ENCODE data around the gene HPS1.

Gene HPS1

DNA sequence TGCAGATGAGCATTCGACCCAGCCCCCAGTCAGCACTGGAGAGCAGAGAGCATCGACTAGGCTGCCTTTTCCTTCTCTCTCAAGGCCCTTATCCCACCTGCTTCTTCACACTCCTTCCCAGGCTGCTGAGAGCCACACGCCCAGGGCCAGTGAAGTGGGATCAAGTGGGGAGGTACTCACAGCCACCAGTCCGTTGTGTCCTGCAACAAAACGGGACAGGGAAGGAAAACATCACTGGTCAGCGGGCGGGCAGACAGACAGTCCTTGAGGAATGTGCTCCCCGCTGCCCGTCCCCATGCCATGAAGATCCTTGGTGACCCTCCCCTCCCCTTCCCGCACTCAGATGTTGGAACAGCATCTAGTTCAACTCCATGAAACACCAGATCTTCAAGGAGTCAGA, 36.0 kb downstream of the HPS1 start:
- no peak for DNase-seq

DNA sequence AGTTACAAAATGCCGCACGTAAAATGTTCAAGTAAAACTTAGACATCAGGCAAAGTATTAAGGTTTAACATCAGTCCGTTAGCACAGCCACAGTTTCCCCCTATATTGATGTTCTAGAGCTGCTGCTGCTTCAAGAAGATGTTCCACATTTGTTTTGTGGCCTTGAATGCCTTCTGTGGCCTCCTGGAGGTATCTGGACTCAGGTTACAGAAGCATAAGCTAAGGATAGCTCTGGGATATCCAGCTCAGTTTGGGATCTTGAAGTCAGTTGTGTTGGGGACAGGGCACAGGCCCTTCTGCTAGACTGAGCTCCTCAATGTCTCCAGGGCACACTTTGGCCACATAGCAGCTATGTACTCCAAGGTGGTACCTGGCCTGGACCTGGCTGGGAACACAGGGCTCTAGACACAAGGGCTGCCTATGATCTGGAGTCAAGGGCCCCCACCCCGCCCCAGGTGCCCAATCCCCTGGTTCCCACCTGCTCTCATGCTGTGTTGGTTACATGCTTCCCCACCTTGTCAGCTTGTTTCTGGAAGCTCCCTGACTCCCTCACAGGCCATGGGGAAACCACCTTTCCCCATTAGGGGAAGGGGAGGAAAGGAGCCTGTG, 36.5 kb downstream of the HPS1 start:
- DNase-seq = no peak

DNA sequence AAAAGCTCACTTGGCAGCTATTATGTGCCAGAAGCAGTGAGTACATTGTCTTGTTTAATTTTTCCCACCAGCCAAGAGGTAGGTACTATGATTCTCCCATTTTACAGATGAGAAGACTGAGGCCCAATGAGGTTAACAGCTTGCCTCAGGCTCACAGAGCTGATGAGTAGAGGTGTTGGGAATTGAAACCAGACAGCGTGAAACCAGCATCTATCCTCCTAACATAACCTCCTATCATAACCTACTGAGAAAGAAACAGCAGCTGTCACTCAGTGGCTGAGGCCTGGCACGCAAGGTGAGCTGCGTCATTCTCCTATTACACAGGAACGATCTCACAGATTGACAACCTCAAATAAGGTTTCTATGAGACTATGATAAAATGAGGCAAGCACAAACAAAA, 37.9 kb downstream of the HPS1 start:
- no peak for DNase-seq

DNA sequence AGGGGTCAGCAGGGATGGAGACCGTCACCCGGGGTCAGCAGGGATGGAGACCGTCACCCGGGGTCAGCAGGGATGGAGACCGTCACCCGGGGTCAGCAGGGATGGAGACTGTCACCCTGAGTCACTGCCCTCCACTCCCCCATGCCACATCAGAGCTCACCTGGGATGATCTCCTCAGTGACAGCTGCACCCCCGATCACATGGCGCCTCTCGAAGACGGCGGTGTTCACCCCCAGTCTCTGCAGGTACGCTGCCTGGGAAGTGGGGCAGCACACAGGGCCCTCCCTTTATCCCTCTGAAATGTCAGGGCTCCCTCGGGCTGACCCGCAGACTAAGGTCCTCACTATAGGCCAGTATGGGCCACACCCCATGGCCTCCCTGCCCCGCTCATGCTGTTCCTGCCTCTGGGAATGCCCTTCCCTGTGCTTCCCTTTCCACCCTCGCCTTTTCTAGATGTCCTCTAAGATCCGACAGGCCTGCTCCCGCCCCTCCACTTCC, 38.9 kb downstream of the HPS1 start:
- no peak for DNase-seq

DNA sequence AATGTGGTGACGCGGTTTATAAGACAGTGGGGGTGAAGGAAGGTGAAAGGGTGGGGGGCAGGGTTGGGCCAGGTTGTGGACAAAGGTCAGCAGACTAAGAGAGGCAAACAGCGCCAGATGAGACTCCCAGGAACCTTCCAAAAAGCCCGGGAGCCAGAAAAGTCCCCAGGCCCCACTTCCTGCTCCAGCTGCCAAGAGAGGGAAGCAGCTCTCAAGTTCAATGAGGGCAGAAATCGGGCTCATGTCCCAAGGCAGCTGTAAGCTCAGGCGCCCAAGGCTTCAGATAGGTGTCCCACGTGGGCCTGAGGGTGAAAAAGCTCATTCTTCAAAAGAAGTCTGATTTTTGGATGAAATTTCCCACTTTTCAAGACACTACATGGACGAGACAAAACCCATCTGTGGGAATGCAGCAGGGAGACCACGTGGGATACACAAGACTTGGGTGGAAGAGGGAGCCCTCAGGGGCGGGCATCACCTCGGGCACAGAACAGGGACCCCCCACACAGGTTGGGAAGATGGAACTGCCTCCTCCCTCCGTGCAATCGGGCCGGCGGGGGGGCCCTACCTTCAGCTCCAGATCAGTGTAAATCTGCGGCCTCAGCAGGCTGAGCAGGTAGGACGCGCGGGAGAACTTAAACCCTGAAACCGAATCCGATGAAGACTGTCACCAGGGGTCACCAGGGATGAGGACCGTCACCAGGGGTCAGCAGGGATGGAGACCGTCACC, 39.6 kb downstream of the HPS1 start:
- no peak for DNase-seq

DNA sequence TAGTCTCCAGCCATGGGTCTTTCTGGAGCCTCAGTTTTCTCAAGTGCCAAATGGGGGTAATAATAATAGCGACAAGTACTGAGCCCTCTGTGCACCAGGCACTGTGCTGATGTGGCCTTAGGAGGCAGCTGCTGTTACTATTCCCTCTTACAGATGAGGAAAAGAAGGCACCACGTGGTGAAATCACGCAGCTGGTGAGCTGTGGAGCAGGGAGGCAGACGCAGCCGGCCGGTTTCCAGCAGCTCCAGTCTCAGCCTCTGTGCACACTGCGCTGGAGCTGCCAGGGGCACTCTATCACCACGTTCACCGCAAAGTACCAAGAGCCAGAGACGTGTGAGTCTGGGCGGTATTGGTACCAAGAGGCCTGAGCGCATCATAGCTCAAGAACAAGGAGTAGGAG, 41.3 kb downstream of the HPS1 start:
- DNase-seq = no peak

DNA sequence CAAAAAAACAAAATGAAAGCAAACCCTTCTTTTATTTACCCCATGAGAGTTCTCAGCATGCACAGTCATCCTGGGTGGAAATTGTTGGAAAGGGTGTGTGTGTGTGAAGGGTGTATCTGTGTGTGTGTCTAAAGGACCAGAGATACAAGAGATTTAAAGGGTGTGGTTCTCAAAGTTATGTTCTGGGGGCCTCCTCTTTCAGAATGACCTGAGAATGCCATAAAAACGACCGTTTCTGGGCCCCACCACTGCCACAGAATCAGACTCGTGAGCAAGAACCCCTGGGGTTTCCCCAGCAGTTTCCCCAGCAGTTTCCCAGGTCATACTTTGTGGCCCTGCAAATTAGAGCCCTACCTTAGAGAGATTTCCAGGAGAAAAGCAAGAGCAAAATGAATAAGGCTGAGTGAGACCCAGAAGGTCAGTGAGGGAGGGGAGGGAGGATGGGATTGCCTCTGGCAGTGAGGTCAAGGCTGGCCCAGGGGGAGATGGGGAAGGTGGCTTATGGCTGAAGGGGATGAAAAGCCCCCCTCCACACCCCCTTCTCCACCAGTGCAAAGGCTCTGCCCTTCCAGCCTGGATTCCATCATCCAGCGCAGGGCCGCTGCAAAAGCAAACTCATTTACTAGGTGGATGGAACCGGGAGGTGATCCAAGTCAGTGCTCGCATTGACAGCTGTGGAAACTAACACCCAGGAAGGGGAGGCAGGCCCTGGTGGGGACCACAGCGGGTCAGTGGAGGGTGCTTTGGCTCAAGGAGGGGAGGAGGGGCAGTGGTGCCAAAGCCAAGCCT, 42.0 kb downstream of the HPS1 start:
- no peak for DNase-seq

DNA sequence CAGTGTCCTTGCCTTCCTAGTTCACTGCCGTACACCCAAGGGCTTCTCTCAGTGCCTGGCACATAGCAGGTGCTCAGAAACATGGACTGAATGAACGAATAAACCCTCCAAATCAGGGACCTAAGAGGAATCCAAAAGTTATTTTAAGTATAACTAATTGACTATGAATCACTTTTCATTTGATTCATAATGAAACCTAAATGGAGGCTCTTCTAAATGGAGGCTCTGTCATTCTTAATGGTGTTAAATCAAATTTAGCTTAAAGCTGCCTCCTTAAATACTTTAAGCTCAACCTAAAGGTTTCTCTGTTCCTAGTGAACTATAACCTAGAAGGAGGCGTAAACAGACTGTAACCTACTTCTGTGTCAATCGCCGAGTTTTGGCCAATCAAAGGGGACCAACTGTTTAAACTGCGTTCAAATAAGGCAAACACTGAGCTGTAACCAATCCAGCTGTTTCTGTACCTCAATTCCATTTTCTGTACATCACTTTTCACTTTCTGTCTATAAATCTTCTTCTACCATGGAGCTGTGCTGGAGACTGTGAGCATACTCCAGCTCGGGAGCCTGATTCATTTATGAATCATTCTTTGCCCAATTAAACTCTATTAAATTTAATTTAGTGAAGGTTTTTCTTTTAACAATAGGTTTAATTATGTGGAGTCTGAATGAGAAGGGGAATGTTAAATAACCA, 42.8 kb downstream of the HPS1 start:
- DNase-seq = no peak

DNA sequence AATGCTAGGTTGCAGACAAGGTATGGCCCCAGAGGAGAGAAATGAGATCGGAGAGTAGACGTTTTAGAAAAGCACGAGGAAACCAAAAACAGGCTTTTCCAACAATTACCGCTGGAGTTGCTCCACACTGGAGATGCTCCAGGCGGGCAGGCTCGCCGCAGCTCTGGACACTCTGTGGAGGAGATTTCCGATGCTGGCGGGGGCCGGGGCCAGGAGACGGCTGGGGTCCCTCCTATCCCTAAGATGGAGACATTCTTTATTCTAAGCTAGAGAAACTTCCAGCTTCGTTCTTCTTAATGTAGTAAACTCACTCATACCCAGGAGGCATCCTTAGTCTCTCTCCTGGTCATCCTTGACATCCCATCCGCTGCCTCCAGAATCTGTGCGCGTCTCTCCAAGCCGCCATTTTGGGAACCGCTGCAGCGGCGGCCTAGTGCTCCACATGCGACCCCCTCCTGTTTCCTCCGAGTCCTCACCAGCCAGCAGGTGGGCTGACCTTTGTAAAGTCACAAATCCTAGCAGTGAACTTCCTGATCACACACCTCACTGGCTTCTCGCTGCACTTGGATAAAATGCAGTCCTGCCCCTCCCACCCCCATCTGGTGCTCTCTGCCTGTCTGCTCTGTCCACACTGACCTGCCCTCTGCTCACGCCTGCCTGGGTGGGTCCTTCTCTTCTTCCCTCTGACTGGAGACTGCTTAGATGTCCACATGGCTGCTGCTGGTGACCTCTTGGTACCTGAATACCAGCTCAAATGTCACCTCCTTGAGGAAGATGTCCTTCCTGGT, 43.6 kb downstream of the HPS1 start:
- DNase-seq = no peak

DNA sequence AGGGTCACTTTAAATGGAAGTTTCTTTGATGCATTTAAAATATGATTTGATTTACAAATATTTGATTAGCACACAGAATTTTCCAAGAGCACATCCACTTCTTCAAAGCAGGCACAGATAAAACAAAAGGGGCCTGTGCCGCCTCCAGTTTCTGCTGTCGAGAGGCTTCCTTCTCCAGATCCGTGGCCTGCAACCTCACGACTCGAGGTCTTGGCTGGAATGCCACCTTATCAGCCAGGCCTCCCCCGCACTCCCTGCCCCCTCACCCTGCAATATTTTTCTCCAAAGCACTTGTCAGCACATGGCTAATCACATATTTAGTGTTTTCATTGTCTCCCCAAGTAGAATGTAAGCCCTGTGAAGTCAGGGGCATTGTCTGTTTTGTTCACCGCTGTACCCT, 44.3 kb downstream of the HPS1 start:
- DNase-seq = no peak

DNA sequence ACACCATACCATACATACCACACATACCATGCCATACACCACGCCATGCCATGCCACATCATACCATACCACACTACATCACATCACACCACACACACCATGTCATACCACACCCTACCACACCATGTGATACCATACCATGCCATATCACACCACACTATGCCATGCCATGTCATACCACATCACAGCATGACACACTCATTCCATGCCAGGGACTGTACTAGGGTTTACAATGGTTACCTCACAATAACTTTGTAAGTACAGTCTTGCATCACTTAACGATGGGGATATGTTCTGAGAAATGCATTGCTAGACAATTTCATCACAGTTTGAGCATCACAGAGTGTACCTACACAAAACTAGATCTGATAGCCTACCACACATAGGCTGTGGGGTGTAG, 46.3 kb downstream of the HPS1 start:
- no peak for DNase-seq

DNA sequence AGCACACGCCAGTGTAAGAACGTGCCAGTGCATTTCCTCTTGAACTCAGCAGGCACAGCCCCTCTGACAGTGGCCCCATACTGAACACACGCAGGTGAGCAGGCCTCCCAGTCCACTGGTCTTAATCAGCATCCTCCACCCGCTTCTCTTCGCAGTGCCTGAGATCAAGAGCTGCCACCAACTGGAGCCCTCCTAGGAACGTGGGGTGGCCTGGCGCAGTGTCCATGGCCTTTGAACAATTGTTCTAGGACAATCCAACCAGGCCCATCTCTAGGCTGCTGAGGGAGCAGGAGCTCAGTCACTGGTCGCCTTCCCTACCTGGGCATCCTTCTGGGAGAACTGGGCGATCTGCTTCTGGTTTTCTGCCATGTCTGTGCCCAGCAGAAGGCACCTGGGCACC, 47.0 kb downstream of the HPS1 start:
- no peak for DNase-seq

DNA sequence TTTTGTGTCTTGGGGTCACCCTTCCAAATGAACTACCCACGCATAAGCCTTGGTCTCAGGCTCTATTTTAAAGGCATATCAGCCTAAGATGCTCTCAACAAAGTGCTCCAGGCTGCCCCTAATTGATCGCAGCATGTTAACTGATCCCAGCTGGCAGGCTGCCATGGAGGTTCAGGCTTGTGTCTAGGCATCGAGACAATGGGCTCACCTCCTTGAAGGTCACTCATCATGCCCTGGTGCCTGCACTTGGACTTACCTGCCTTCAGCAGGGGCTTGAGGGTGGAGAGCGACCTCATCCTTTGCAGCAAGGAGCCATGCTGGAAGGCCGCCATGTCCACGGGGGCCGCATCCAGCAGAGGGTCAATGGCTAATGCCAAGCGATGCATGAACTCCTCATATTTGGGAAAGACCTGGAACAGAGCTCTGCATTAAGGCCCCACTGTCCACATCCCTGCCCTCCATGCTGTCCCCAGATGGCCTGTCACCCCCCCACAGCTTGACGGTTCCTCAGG, 49.6 kb downstream of the HPS1 start:
- no peak for DNase-seq

DNA sequence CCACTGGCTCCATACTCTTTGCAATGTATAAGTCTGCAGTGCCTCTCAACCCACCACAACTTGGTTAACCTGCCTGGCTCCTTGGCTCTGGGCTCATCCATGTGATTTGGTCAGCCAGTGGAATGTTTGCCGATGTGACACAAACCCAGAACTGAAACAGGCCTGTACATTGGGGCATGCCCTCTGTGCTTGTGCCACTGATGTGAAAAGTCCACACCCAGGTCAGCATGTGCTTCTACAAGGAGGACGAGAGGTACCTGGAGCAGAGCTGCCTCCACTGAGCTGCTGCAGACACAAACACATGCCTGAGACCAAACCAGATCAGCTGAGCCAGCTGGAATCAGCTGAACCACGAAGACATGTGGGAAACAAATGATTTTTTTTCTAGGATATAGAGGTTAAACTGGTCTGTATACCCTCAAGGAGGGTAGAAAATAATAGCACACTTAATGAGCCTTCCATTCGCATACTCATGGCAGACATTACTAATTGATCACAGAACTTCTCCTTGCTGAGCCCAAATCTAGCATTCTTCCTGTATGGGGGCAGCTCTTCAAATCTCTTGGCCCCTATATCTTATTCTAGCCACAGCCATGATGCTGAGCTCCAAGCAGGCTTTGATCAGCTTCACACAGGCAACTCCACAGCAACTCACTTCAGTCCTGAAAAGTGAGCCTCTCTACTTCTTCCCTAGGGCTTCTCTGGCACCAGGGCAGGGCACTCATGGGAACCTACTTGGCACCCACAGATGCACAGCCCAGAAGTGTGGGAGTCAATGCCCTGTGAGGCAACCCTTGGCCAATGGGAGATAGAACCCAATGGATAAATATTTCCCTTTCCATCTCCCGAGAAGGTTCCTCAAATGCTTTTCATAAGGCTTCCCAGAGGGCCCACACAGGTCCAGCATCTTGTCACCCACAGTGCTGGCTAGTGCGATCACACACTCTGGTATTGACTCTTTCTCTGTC, 50.4 kb downstream of the HPS1 start:
- no peak for DNase-seq

DNA sequence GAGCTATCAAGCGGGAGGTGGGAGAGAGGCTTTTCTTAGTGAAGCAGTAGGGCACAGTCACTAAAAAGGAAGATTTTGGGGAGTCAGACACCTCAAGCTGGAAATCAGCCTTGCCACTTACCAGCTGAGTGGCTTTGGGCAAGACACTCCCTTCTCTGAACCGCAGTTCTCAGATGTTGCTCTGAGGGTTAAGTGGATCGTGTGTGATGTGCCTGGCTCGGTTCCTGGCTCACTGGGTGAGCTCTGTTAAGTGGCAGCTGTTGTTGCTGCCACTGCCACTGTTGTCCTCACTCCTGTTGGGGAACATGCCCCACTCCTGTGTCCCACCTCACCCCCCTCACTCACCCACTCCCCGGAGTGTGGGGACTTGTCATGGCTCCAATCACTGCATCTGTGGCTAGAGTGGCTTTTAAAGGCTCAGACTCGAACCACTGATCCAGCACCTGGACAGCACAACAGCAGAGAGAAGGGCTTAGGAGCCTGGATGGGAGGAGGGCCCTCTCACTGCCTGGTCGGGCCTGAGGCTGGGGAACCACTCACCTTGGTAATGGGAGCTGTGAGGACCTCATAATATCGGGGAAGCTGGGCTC, 51.8 kb downstream of the HPS1 start:
- no peak for DNase-seq

DNA sequence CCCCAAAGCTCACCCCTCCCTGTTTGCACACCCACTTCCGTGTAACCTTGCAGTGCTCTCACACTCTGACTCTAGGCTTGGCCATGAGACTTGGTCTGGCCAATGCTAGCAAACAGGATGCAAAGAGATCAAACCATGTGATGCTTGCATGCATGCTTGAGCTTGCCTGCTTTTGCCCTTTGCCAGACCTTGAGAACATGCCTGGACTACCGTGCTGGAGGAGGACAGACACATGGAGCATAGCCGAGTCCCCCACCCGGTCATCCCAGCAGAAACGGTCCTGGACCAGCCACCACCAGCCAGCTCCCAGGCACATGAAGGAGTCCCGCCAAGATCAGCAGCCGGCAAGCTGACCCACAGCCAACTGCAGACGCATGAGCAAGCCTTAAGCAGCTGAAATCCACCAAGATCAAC, 55.1 kb downstream of the HPS1 start:
- no peak for DNase-seq

DNA sequence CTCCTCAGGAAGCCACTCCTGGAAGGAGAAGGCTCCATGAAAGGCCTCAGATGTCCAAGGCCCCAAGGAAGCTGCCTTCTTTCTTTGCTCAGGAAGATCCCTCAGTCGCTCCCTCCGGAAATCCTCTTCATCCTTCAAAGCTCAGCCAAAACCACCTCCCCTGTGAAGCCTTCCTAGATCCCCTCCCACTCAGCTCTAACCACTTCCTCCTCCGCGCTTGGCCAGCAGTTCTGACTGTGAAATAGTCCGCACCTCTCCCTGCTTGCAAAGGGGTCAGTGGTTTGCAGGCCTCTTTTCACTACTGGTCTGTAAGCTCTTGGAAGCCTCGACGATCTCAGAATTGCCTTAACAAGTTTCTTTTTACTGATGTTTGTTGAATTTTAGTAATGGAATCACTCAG, 55.7 kb downstream of the HPS1 start:
- no peak for DNase-seq

DNA sequence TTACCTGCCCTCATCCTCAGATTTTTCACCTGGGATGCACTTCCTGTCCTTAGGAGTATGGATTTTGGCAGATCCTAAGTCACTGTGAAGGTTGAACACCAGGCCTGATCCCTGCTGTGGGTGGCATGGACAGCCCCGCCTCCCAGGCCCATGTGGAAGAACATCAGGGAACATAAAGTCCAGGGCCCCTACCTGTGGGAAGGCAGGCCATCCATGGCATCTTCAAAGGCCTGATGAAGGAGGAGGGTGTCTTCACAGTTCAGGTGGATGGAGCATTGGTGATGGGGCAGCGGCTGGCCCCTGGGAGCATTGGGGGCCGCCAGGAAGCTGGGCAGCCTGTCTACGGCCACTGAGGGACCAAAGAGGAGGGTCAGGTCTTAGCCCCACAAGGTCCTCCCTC, 56.3 kb downstream of the HPS1 start:
- no peak for DNase-seq

DNA sequence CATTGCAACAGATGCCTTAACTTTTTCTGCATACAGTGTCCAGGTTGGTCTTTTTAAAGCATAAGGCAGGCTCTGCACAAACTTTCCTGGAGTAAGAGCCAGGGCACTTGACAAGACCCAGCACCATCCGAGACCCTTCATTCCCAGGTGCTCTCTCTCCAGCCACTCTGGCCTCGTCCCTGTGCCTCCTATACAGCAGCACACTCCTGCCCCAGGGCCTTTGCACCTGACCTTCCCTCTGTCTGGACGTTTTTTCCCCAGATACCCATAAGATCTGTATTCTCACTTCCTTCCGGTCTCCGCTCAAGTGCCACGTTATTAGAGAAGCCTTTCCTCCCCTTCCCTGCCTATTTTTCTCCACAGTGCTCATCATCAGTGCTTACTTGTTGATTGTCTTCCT, 57.3 kb downstream of the HPS1 start:
- DNase-seq = no peak

DNA sequence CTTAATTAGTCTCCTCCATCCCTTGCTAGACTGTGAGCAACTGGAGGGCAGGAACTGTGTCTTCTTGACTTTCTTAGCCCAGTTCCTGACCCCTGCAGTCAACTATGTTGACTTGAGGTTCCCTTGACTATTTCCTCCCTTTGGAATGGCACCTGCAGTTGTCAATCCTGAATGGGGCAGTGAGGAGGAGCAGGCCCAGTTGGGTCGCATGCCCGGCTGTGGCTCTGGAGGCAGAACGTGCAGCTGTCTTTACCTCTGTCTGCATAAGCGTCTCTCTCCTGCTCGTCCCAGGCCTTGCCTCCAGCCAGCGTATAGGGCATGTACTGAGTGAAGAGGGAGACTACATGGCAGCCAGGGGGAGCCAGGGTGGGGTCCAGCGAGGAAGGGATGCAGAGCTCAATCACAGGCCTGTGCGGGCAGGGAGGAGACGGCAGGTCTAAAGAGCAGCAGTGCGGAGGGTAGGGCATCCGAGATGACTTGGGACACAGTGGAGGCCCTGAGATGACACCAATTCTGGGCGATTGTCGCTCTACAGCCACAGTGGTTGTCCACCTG, 58.6 kb downstream of the HPS1 start:
- no peak for DNase-seq

Data from activated T-cell treated with anti-CD3 and anti-CD28 coated beads, Interleukin-2, amount 50 U/mL, for 1 hour (primary cell).